ENCODE measurements around the gene INKA2.

DNA sequence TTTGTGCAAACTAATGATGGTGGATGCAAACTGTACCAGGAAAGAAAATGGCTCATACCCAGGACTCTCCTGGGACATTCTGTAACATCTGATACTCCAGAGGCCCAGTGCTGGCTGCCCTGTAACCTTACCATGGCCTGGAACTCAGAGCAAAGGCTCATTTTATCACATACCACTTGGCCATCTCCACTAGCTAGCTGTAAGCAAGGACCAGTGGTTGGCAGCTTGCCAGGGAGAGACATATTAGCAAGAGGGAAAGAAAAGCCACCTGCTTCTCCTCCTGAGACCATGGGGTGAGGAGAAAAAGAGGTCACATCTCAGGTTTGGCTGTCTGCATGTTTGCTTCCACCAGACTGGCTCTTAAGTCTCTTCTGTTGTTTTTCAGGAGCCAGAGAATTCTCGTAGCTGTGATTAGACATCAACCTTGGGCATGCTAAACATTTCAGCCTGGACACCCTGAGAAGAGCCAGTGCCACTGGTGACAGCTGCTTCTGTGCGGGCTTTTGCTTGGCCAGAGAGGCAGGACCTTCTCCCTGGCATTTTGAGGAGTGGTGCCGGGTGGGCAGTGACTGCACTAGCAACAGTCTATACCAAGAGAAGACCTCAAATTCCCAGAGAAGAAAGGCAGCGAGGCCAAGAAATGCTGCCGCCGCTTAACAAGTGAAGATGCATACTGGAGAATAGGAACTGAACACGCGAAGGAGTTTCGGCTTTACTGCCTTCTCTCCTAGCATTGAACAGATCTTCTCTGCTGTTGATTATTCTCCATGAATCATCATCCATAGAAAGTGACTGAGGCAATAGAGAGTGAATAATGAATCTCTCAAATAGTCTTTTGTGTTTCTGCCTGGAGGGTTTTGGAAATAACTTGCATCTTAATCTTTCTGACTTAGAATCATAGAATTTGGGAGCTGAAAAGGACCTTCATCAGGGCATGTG, 6.7 kb upstream of the INKA2 start:
- TF ChIP-seq, protein P1, sequence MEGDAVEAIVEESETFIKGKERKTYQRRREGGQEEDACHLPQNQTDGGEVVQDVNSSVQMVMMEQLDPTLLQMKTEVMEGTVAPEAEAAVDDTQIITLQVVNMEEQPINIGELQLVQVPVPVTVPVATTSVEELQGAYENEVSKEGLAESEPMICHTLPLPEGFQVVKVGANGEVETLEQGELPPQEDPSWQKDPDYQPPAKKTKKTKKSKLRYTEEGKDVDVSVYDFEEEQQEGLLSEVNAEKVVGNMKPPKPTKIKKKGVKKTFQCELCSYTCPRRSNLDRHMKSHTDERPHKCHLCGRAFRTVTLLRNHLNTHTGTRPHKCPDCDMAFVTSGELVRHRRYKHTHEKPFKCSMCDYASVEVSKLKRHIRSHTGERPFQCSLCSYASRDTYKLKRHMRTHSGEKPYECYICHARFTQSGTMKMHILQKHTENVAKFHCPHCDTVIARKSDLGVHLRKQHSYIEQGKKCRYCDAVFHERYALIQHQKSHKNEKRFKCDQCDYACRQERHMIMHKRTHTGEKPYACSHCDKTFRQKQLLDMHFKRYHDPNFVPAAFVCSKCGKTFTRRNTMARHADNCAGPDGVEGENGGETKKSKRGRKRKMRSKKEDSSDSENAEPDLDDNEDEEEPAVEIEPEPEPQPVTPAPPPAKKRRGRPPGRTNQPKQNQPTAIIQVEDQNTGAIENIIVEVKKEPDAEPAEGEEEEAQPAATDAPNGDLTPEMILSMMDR (conservative IDR thresholded peaks at IDR 0.05; ENCODE audit: low read length): no peak
- no peak for TF ChIP-seq EZH2phosphoT487 (IDR thresholded peaks at IDR 0.05; ENCODE audit: borderline replicate concordance)

All from Loucy (cell line).